H1 (cell line): ENCODE data around the gene DOCK9. TPM values are rescaled to one million over a fixed set of nuclear protein-coding genes. Genes with fewer than 3 reads are reported as not detected.

Source experiments
- CTCF ChIA-PET: fragments of 300-600 bp; sonication (Branson Sonifier 250); formaldehyde crosslinking; loops from one replicate; lab custom pipeline; 2021; ENCODE audit not compliant: partially characterized antibody; lab: Charles Lee
- POLR2A ChIA-PET: fragments of 300-600 bp; sonication (Branson Sonifier 250); formaldehyde crosslinking; loops from one replicate; lab custom pipeline; 2021; ENCODE audit warnings: inconsistent platforms; ENCODE audit not compliant: partially characterized antibody; lab: Charles Lee
- DNase-seq, 2 experiments: peaks; one replicate each; pipeline versions ENCODE4 v3.0.0 to v3.0.0-alpha.2; 2010 to 2022; ENCODE audit warnings: low spot score in 2 of 2, low read depth in 1 of 2, mixed read lengths in 1 of 2
- FAIRE-seq: peaks from 2 replicates; lab custom pipeline; 2011; peaks lifted over from hg19 to GRCh38; lab: Jason Lieb, UNC
- H2AFZ ChIP-seq: 2 replicates; pipeline ENCODE4 v1.8.1; 2012; ENCODE audit warnings: low read length, inconsistent platforms
- H2AK5ac ChIP-seq: 2 replicates; pipeline ENCODE4 v1.6.1; 2013; ENCODE audit warnings: low read depth, low read length
- H2BK120ac ChIP-seq: replicated peaks from 2 replicates; pipeline ENCODE3; 2013; ENCODE audit warnings: low read depth, low read length, inconsistent platforms
- H2BK12ac ChIP-seq: 2 replicates; pipeline ENCODE4 v1.6.1; 2013; ENCODE audit warnings: low read depth, low read length
- H2BK15ac ChIP-seq: 2 replicates; pipeline ENCODE4 v1.6.1; 2013; ENCODE audit warnings: low read length
- H2BK20ac ChIP-seq: 2 replicates; pipeline ENCODE4 v1.6.1; 2013; ENCODE audit warnings: low read length
- H2BK5ac ChIP-seq: 2 replicates; pipeline ENCODE4 v1.6.1; 2013; ENCODE audit warnings: low read depth, low read length
- H3K14ac ChIP-seq: 2 replicates; pipeline ENCODE4 v1.6.1; 2013; ENCODE audit warnings: inconsistent platforms; ENCODE audit not compliant: insufficient read length
- H3K18ac ChIP-seq: 2 replicates; pipeline ENCODE4 v1.6.1; 2013; ENCODE audit warnings: low read length; ENCODE audit errors: extremely low read depth
- H3K23ac ChIP-seq: 2 replicates; pipeline ENCODE4 v1.6.1; 2013; ENCODE audit warnings: inconsistent platforms; ENCODE audit not compliant: insufficient read length
- H3K23me2 ChIP-seq: 2 replicates; pipeline ENCODE4 v1.6.1; 2013; ENCODE audit warnings: low read depth, low read length
- H3K27ac ChIP-seq: 2 replicates; pipeline ENCODE4 v1.6.1; 2011; ENCODE audit warnings: low read depth, low read length, inconsistent platforms
- H3K27me3 ChIP-seq, 4 experiments: replicated peaks in 1 of 4; 1 replicate in 1 of 4; 2 replicates in 3 of 4; pipeline versions ENCODE4 v1.6.1 to v1.8.1; 2011 to 2013; ENCODE audit warnings: low read length in 3 of 4, mild to moderate bottlenecking in 3 of 4, inconsistent platforms in 2 of 4, mixed read lengths in 2 of 4, moderate library complexity in 1 of 4; ENCODE audit not compliant: control insufficient read depth in 3 of 4, insufficient read depth in 3 of 4; ENCODE audit errors: extremely low read depth in 1 of 4
- H3K36me3 ChIP-seq, 4 experiments: 2 replicates each; pipeline versions ENCODE4 v1.6.1 to v1.8.1; 2011 to 2013; ENCODE audit warnings: mild to moderate bottlenecking in 4 of 4, low read length in 3 of 4, moderate library complexity in 2 of 4, control low read depth in 1 of 4, inconsistent platforms in 1 of 4; ENCODE audit not compliant: insufficient read depth in 4 of 4, control insufficient read depth in 2 of 4
- H3K4ac ChIP-seq: replicated peaks from 2 replicates; pipeline ENCODE3; 2013; ENCODE audit warnings: low read length, low read depth, mixed read lengths, inconsistent platforms; ENCODE audit not compliant: insufficient read length
- H3K4me1 ChIP-seq, 4 experiments: replicated peaks in 1 of 4; 1 replicate in 1 of 4; 2 replicates in 3 of 4; pipeline versions ENCODE4 v1.6.1 to v1.8.1; 2011 to 2013; ENCODE audit warnings: low read length in 3 of 4, inconsistent platforms in 2 of 4, mixed read lengths in 1 of 4; ENCODE audit not compliant: insufficient read depth in 4 of 4, control insufficient read depth in 3 of 4
- H3K4me2 ChIP-seq, 2 experiments: 2 replicates each; pipeline versions ENCODE4 v1.6.1 to v1.8.1; 2011 to 2013; ENCODE audit warnings: low read depth in 2 of 2, low read length in 2 of 2, control low read depth in 1 of 2, inconsistent platforms in 1 of 2, mild to moderate bottlenecking in 1 of 2; ENCODE audit not compliant: insufficient read depth in 1 of 2
- H3K4me3 ChIP-seq, 4 experiments: fragments of 200-600, 300-600 bp in 1 of 4; sonication (generic), shearing (Covaris generic), sonication (Bioruptor Twin) in 1 of 4; 2 replicates each; pipeline versions ENCODE4 v1.5.1 to v1.8.1; 2011 to 2016; ENCODE audit warnings: low read length in 4 of 4, low read depth in 3 of 4, control low read depth in 2 of 4, inconsistent platforms in 2 of 4, mild to moderate bottlenecking in 2 of 4, mixed read lengths in 1 of 4, moderate library complexity in 1 of 4; ENCODE audit not compliant: insufficient read depth in 2 of 4; ENCODE audit errors: extremely low read depth in 1 of 4
- H3K56ac ChIP-seq: replicated peaks from 2 replicates; pipeline ENCODE3; 2013; ENCODE audit warnings: low read depth, mild to moderate bottlenecking, mixed read lengths, low read length, inconsistent platforms; ENCODE audit not compliant: insufficient read length
- H3K79me1 ChIP-seq: 2 replicates; pipeline ENCODE4 v1.6.1; 2013; ENCODE audit warnings: low read depth, low read length, control low read depth
- H3K79me2 ChIP-seq, 2 experiments: 2 replicates each; pipeline versions ENCODE4 v1.6.1 to v1.8.1; 2012 to 2013; ENCODE audit warnings: low read length in 2 of 2, mild to moderate bottlenecking in 2 of 2, inconsistent platforms in 1 of 2; ENCODE audit not compliant: insufficient read depth in 2 of 2, control insufficient read depth in 1 of 2
- H3K9ac ChIP-seq, 4 experiments: replicated peaks in 1 of 4; 1 replicate in 1 of 4; 2 replicates in 3 of 4; pipeline versions ENCODE4 v1.6.1 to v1.8.1; 2011 to 2013; ENCODE audit warnings: low read depth in 3 of 4, low read length in 3 of 4, control low read depth in 2 of 4, mild to moderate bottlenecking in 2 of 4, moderate library complexity in 2 of 4, inconsistent platforms in 1 of 4; ENCODE audit errors: extremely low read depth in 1 of 4
- H3K9me3 ChIP-seq, 2 experiments: 2 replicates each; pipeline versions ENCODE4 v1.6.1 to v1.8.1; 2012 to 2013; ENCODE audit warnings: mild to moderate bottlenecking in 2 of 2, moderate library complexity in 2 of 2, control low read depth in 1 of 2, inconsistent platforms in 1 of 2, low read depth in 1 of 2, low read length in 1 of 2, mixed read lengths in 1 of 2; ENCODE audit not compliant: insufficient read depth in 2 of 2
- H4K20me1 ChIP-seq, 2 experiments: replicated peaks in 1 of 2; 2 replicates each; pipeline versions ENCODE3 to v1.8.1; 2011 to 2013; ENCODE audit warnings: inconsistent platforms in 2 of 2, low read length in 2 of 2, mild to moderate bottlenecking in 1 of 2; ENCODE audit not compliant: insufficient read depth in 2 of 2, control insufficient read depth in 1 of 2
- H4K5ac ChIP-seq: 2 replicates; pipeline ENCODE4 v1.6.1; 2013; ENCODE audit warnings: low read length, low read depth, mixed read lengths, inconsistent platforms; ENCODE audit not compliant: insufficient read length
- H4K8ac ChIP-seq: 2 replicates; pipeline ENCODE4 v1.8.0; 2013; ENCODE audit warnings: mild to moderate bottlenecking, moderate library complexity, low read length, inconsistent platforms; ENCODE audit not compliant: insufficient read depth; ENCODE audit errors: extremely low read depth
- H4K91ac ChIP-seq: replicated peaks from 2 replicates; pipeline ENCODE3; 2013; ENCODE audit warnings: low read length, mixed read lengths, inconsistent platforms; ENCODE audit not compliant: insufficient read length
- BCL11A ChIP-seq, 2 experiments: IDR thresholded peaks; one replicate each; pipeline ENCODE4 v1.6.1; 2011; ENCODE audit warnings: low read depth in 2 of 2, low read length in 2 of 2, mild to moderate bottlenecking in 2 of 2
- CEBPB ChIP-seq: IDR thresholded peaks from 2 replicates; pipeline ENCODE4 v1.6.1; 2012; ENCODE audit warnings: low read depth, low read length
- CHD2 ChIP-seq: IDR thresholded peaks from 2 replicates; pipeline ENCODE4 v1.6.1; 2012; ENCODE audit warnings: low read length, improper control_type of control experiment
- KDM5A ChIP-seq: fragments of 200-600 bp; IDR thresholded peaks from 2 replicates; pipeline ENCODE4 v1.7.1; 2012; ENCODE audit warnings: mild to moderate bottlenecking, low read length, inconsistent platforms, mixed read lengths
- MAX ChIP-seq: IDR thresholded peaks from 2 replicates; pipeline ENCODE4 v1.6.1; 2012; ENCODE audit warnings: inconsistent platforms
- POLR2AphosphoS5 ChIP-seq: IDR thresholded peaks from 2 replicates; pipeline ENCODE4 v1.6.1; 2011; ENCODE audit warnings: low read depth, low read length
- RAD21 ChIP-seq, 2 experiments: IDR thresholded peaks in 1 of 2; conservative IDR thresholded peaks in 1 of 2; 2 replicates each; pipeline ENCODE4 v1.6.1; 2011; ENCODE audit warnings: low read depth in 2 of 2, low read length in 2 of 2, improper control_type of control experiment in 1 of 2, inconsistent platforms in 1 of 2, mild to moderate bottlenecking in 1 of 2, moderate library complexity in 1 of 2
- TBP ChIP-seq: IDR thresholded peaks from 2 replicates; pipeline ENCODE4 v1.6.1; 2011; ENCODE audit warnings: low read depth, low read length, improper control_type of control experiment
- USF2 ChIP-seq: IDR thresholded peaks from 2 replicates; pipeline ENCODE4 v1.6.1; 2011; ENCODE audit warnings: low read length, improper control_type of control experiment
- WGBS, 2 experiments: shearing (Covaris generic) in 1 of 2; methylation state at CpG; one replicate each; pipeline versions ENCODE4 v1.1.6 to v1.1.7; 2013 to 2015; ENCODE audit warnings: low lambda C conversion rate in 2 of 2, mixed read lengths in 2 of 2, inconsistent platforms in 1 of 2, low coverage in 1 of 2, missing lambda C conversion rate in 1 of 2; ENCODE audit not compliant: insufficient replicate concordance in 2 of 2, insufficient coverage in 1 of 2, insufficient read length in 1 of 2; ENCODE audit errors: extremely low coverage in 1 of 2, missing lambda C conversion rate in 1 of 2; 5-methylcytosine and 5-hydroxymethylcytosine counted together
- polyA plus RNA-seq, 7 experiments: library from polyadenylated mRNA; depleted of rRNA in 3 of 7; stranded (reverse) in 5 of 7; unstranded in 2 of 7; fragments of >200 nt in 5 of 7; fragments of 200-250 nt in 2 of 7; gene quantifications; 1 replicate in 5 of 7; 2 replicates in 1 of 7; 4 replicates in 1 of 7; pipeline versions ENCODE4 v1.2.1 to v1.2.3, GENCODE V29; 2011 to 2013; ENCODE audit warnings: missing spikeins in 2 of 7, mixed read lengths in 2 of 7
- total RNA-seq: library from RNA; stranded (reverse); fragmentation: NEBNext Ultra II Directional; extraction: Animal tissue kit (Norgen Biotek cat#: 25700); gene quantifications from 2 replicates; pipeline ENCODE4 v1.2.1, GENCODE V29; 2021

DOCK9 gene
- total and polyA plus RNA-seq, 2 of the 8 experiments (the other 6 are each of a cell fraction or from before 2014, with no cell fraction given) = 21.6 to 31.5 TPM

GRCh38 chr13:99004978-99005377 is 27.1 kb upstream of the DOCK9 start:
- no peaks in the 10 kb centered on the region for H4K20me1 ChIP-seq
- no peak for TF ChIP-seq RAD21 (IDR thresholded peaks at IDR 0.05 in 1 of 2, conservative IDR thresholded peaks at IDR 0.05 in 1 of 2; ENCODE audit: low read depth in 2 of 2, low read length in 2 of 2)
- no peak for TF ChIP-seq MAX
- no peak for TF ChIP-seq CHD2
- no peak for TF ChIP-seq BCL11A (IDR thresholded peaks at IDR 0.05; ENCODE audit: low read depth in 2 of 2, low read length in 2 of 2)
- no peak for TF ChIP-seq POLR2AphosphoS5
- TF ChIP-seq KDM5A = no peak
- TF ChIP-seq CEBPB = no peak
- TF ChIP-seq USF2 = no peak
- no peak for TF ChIP-seq TBP
- no peak overlapping the region for H2BK12ac ChIP-seq
- no peak overlapping the region for H2AFZ ChIP-seq
- POLR2A ChIA-PET = no interaction called here
- H3K4me2 ChIP-seq = no peak overlapping the region
- WGBS, 2 experiments = 86% methylated on average over 3 of the region's 3 CpGs; no CpG with 5 or more reads in 1 of the 2 experiments
- CTCF ChIA-PET = interaction anchor here (0.6 to 0.9 kb wide), 6 partner anchors 19 to 334 kb away, joined by 3 to 4 read pairs (median 4); no protein-coding TSS in a partner anchor
- H2BK15ac ChIP-seq = no peak overlapping the region
- H3K27me3 ChIP-seq = no peaks in the 10 kb centered on the region
- no peaks in the 10 kb centered on the region; a peak in 2 of 4 replicates for H3K79me2 ChIP-seq
- H4K8ac ChIP-seq = no peak overlapping the region
- H3K9me3 ChIP-seq = no peaks in the 10 kb centered on the region
- H2BK120ac ChIP-seq = no peak overlapping the region
- no peak overlapping the region for H3K23ac ChIP-seq
- H3K9ac ChIP-seq = no peak overlapping the region
- no peak overlapping the region for H3K56ac ChIP-seq
- H4K5ac ChIP-seq = no peak overlapping the region
- no peak overlapping the region for H3K14ac ChIP-seq
- FAIRE-seq = no peak
- peaks cover 0 to 7% (median 3%) of the 10 kb centered on the region in 4 experiments; a peak in 2 of 7 replicates for H3K4me1 ChIP-seq
- no peak overlapping the region for H2AK5ac ChIP-seq
- no peak overlapping the region for H3K4ac ChIP-seq
- H3K27ac ChIP-seq = no peak overlapping the region
- no peaks in the 10 kb centered on the region for H3K36me3 ChIP-seq
- H3K4me3 ChIP-seq = no peak overlapping the region
- H4K91ac ChIP-seq = no peak overlapping the region
- no peak for DNase-seq
- H3K18ac ChIP-seq = no peak overlapping the region
- no peak overlapping the region for H2BK20ac ChIP-seq
- H3K23me2 ChIP-seq = no peaks in the 10 kb centered on the region
- H2BK5ac ChIP-seq = no peak overlapping the region
- H3K79me1 ChIP-seq = no peaks in the 10 kb centered on the region; the same call in 1 of the 2 replicates
